ENCODE data around the gene ZNF783. TPM values are rescaled to one million over a fixed set of nuclear protein-coding genes. Genes with fewer than 3 reads are reported as not detected.
"Not testable (repeated sequence)": the region's sequence is repeated elsewhere in the genome, so short reads cannot be mapped to it uniquely, and the experiment has no call there.

Gene ZNF783
- total and polyA plus RNA-seq, 10 donors = 7.7 to 24.8 (median 17.0) TPM

GRCh38 chr7:149330914-149331567 is 69.0 kb downstream of the ZNF783 start:
- intact Hi-C loops (cut with DNase I; ENCODE audit: low total_unique reads) = no loop called here
- no peak overlapping the region for H3K4me3 ChIP-seq
- H3K4me1 ChIP-seq = no peaks in the 10 kb centered on the region
- no peaks in the 10 kb centered on the region for H3K27me3 ChIP-seq (replicated peaks in 1 of 7)
- H3K27ac ChIP-seq = no peak overlapping the region
- no peak for TF ChIP-seq POLR2A (IDR thresholded peaks at IDR 0.05)
- H3K9me3 ChIP-seq = peaks cover 0 to 11% (median 0%) of the 10 kb centered on the region in 8 donors
- DNase-seq = no peak
- WGBS, 5 donors = 65 to 77% (median 74%) methylated on average over 2 of the region's 2 CpGs
- H3K36me3 ChIP-seq = no peaks in the 10 kb centered on the region

DNA sequence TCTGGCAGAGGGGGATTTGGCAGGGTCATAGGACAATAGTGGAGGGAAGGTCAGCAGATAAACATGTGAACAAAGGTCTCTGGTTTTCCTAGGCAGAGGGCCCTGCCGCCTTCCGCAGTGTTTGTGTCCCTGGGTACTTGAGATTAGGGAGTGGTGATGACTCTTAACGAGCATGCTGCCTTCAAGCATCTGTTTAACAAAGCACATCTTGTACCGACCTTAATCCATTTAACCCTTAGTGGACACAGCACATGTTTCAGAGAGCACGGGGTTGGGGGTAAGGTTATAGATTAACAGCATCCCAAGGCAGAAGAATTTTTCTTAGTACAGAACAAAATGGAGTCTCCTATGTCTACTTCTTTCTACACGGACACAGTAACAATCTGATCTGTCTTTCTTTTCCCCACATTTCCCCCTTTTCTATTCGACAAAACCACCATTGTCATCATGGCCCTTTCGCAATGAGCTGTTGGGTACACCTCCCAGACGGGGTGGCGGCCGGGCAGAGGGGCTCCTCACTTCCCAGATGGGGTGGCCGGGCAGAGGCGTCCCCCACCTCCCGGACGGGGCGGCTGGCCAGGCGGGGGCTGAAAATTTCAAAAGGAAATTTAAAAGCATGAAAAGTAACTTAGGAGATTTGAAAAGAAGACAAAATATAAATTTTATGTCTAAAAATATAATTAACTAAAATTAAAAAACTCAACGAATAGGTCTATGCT is 70.8 kb downstream of the ZNF783 start:
- intact Hi-C loops (cut with DNase I; ENCODE audit: low total_unique reads); H3K36me3 ChIP-seq; H3K4me3 ChIP-seq; DNase-seq; H3K27me3 ChIP-seq (replicated peaks in 1 of 7); H3K27ac ChIP-seq; H3K4me1 ChIP-seq: not testable (repeated sequence)
- WGBS, 5 donors = 70 to 84% (median 78%) methylated on average over 16 to 18 of the region's 18 CpGs
- peaks cover 0 to 14% (median 2%) of the 10 kb centered on the region in 8 donors for H3K9me3 ChIP-seq

- Histone ChIP-seq H3K36me3 (no peaks in the 10 kb centered on the region), H3K4me3 (no peak overlapping the region), H3K4me1 (no peaks in the 10 kb centered on the region), H3K27ac (no peak overlapping the region), H3K27me3 (replicated peaks in 1 of 7) (no peaks in the 10 kb centered on the region), H3K9me3 (peaks cover 0 to 20% (median 4%) of the 10 kb centered on the region in 8 donors)
- TF ChIP-seq POLR2AphosphoS5 (IDR thresholded peaks at IDR 0.05) = no peak
- intact Hi-C loops (cut with DNase I; ENCODE audit: low total_unique reads) = no loop called here
- DNase-seq = no peak
Measured at GRCh38 chr7:149333321-149333717, 71.3 kb downstream of the ZNF783 start.

GRCh38 chr7:149334219-149334618 is 72.2 kb downstream of the ZNF783 start:
- Histone ChIP-seq H3K36me3 (no peaks in the 10 kb centered on the region), H3K27me3 (replicated peaks in 1 of 7) (no peaks in the 10 kb centered on the region), H3K4me3 (no peak overlapping the region), H3K4me1 (no peaks in the 10 kb centered on the region), H3K9me3 (peaks cover 0 to 22% (median 4%) of the 10 kb centered on the region in 8 donors), H3K27ac (no peak overlapping the region)
- DNase-seq = no peak
- 75 to 82% (median 79%) methylated on average over 2 of the region's 2 CpGs for WGBS, 5 donors
- no peak for TF ChIP-seq POLR2A (IDR thresholded peaks at IDR 0.05)
- no peak for TF ChIP-seq POLR2AphosphoS5 (IDR thresholded peaks at IDR 0.05)
- no peak for TF ChIP-seq CTCF (IDR thresholded peaks at IDR 0.05 in 8 of 11, conservative IDR thresholded peaks at IDR 0.05 in 3 of 11)
- intact Hi-C loops (cut with DNase I; ENCODE audit: low total_unique reads) = no loop called here

Small RNA genes within 50 kb of the gene (small RNA-seq; reads per million reads assigned to genes)
- gene AC004941.2 = 0 reads per million in 4 donors

Other genes starting within 250 kb of the ZNF783 start
- 100 to 1,000 TPM in 3 of 7 donors, 10 to 100 TPM in 4; 81.1 to 160 (median 90.0) TPM for gene PDIA4, start 233.7 kb upstream of the ZNF783 start, total RNA-seq
- 10 to 100 TPM; 21.6 to 33.2 (median 33.2) TPM for gene PDIA4, start 233.7 kb upstream of the ZNF783 start, polyA plus RNA-seq
- 10 to 100 TPM in 1 of 7 donors, 1 to 10 TPM in 6; 6.8 to 10.6 (median 8.3) TPM for gene ZNF786, start 171.5 kb upstream of the ZNF783 start, total RNA-seq
- gene ZNF786, start 171.5 kb upstream of the ZNF783 start, polyA plus RNA-seq = 1 to 10 TPM; 2.8 to 5.4 (median 3.4) TPM
- 1 to 10 TPM in 6 of 7 donors, under 1 TPM in 1; 0.77 to 1.4 (median 1.3) TPM for gene ZNF425, start 135.9 kb upstream of the ZNF783 start, total RNA-seq
- gene ZNF425, start 135.9 kb upstream of the ZNF783 start, polyA plus RNA-seq = under 1 TPM; 0.47 to 0.83 (median 0.52) TPM
- 10 to 100 TPM; 13.7 to 23.7 (median 16.6) TPM for gene ZNF398, start 114.7 kb upstream of the ZNF783 start, total RNA-seq
- 1 to 10 TPM; 1.6 to 3.3 (median 2.0) TPM for gene ZNF398, start 114.7 kb upstream of the ZNF783 start, polyA plus RNA-seq
- gene ZNF282, start 66.7 kb upstream of the ZNF783 start, total RNA-seq = 10 to 100 TPM; 16.9 to 25.8 (median 19.4) TPM
- 10 to 100 TPM in 1 of 3 donors, 1 to 10 TPM in 2; 4.7 to 10.8 (median 6.0) TPM for gene ZNF282, start 66.7 kb upstream of the ZNF783 start, polyA plus RNA-seq
- gene ZNF212, start 22.5 kb upstream of the ZNF783 start, total RNA-seq = 10 to 100 TPM in 6 of 7 donors, 1 to 10 TPM in 1; 9.1 to 15.0 (median 13.2) TPM
- gene ZNF212, start 22.5 kb upstream of the ZNF783 start, polyA plus RNA-seq = 10 to 100 TPM in 2 of 3 donors, 1 to 10 TPM in 1; 6.7 to 13.4 (median 12.5) TPM
- gene ZNF777, start 198.9 kb downstream of the ZNF783 start, total RNA-seq = 10 to 100 TPM in 5 of 7 donors, 1 to 10 TPM in 2; 9.3 to 12.6 (median 10.5) TPM
- 1 to 10 TPM; 3.4 to 7.7 (median 4.3) TPM for gene ZNF777, start 198.9 kb downstream of the ZNF783 start, polyA plus RNA-seq
- gene ZNF746, start 235.6 kb downstream of the ZNF783 start, total RNA-seq = 10 to 100 TPM; 27.4 to 46.5 (median 34.8) TPM
- 10 to 100 TPM in 1 of 3 donors, 1 to 10 TPM in 2; 6.1 to 12.5 (median 8.2) TPM for gene ZNF746, start 235.6 kb downstream of the ZNF783 start, polyA plus RNA-seq

Measured in spleen (tissue), 11 donors.